Astrocyte (in vitro differentiated cells and primary cell): ENCODE measurements around the gene ZNF771. TPM values are rescaled to one million over a fixed set of nuclear protein-coding genes. Genes with fewer than 3 reads are reported as not detected.
"Not testable (repeated sequence)": the region's sequence is repeated elsewhere in the genome, so short reads cannot be mapped to it uniquely, and the experiment has no call there.

Experiments
- DNase-seq: peaks from one replicate; pipeline ENCODE4 v3.0.0-alpha.2; 2010; ENCODE audit warnings: low read depth
- FAIRE-seq: peaks from 2 replicates; lab custom pipeline; 2011; peaks lifted over from hg19 to GRCh38; lab: Jason Lieb, UNC
- H2AFZ ChIP-seq: 2 replicates; pipeline ENCODE4 v1.6.0; 2012; ENCODE audit warnings: low read depth, low read length, inconsistent platforms
- H3K27ac ChIP-seq: 2 replicates; pipeline ENCODE4 v1.5.1; 2011; ENCODE audit warnings: low read depth, low read length, inconsistent platforms
- H3K27me3 ChIP-seq: 2 replicates; pipeline ENCODE4 v1.6.0; 2011; ENCODE audit warnings: low read length, inconsistent platforms; ENCODE audit not compliant: insufficient read depth
- H3K36me3 ChIP-seq: 2 replicates; pipeline ENCODE4 v1.5.1; 2011; ENCODE audit warnings: low read length, inconsistent platforms; ENCODE audit not compliant: insufficient read depth
- H3K4me1 ChIP-seq: 2 replicates; pipeline ENCODE4 v1.5.1; 2011; ENCODE audit warnings: low read length, inconsistent platforms; ENCODE audit not compliant: insufficient read depth
- H3K4me2 ChIP-seq: 2 replicates; pipeline ENCODE4 v1.6.0; 2012; ENCODE audit warnings: low read length, inconsistent platforms
- H3K4me3 ChIP-seq: 2 replicates; pipeline ENCODE4 v1.5.1; 2011; ENCODE audit warnings: low read depth, mild to moderate bottlenecking, low read length, inconsistent platforms; ENCODE audit not compliant: insufficient read depth
- H3K79me2 ChIP-seq: 2 replicates; pipeline ENCODE4 v1.6.0; 2012; ENCODE audit warnings: mild to moderate bottlenecking, low read length, inconsistent platforms; ENCODE audit not compliant: insufficient read depth
- H3K9ac ChIP-seq: 2 replicates; pipeline ENCODE4 v1.6.0; 2012; ENCODE audit warnings: mild to moderate bottlenecking, low read length, inconsistent platforms
- H3K9me3 ChIP-seq: 2 replicates; pipeline ENCODE4 v1.5.1; 2012; ENCODE audit warnings: low read depth, mild to moderate bottlenecking, low read length, inconsistent platforms; ENCODE audit not compliant: insufficient read depth
- H4K20me1 ChIP-seq: 2 replicates; pipeline ENCODE4 v1.6.0; 2012; ENCODE audit warnings: low read length, inconsistent platforms; ENCODE audit not compliant: insufficient read depth
- H3K27ac Mint-ChIP-seq: one replicate; pipeline ENCODE4 v1.8.0; 2021; ENCODE audit warnings: mild to moderate bottlenecking, mixed read lengths; ENCODE audit not compliant: unreplicated experiment
- H3K27me3 Mint-ChIP-seq: one replicate; pipeline ENCODE4 v1.8.0; 2021; ENCODE audit warnings: low read depth, mixed read lengths; ENCODE audit not compliant: unreplicated experiment
- H3K36me3 Mint-ChIP-seq: one replicate; pipeline ENCODE4 v1.8.0; 2021; ENCODE audit warnings: low read depth, mixed read lengths; ENCODE audit not compliant: unreplicated experiment
- H3K4me1 Mint-ChIP-seq: one replicate; pipeline ENCODE4 v1.8.0; 2021; ENCODE audit warnings: low read depth, mixed read lengths; ENCODE audit not compliant: unreplicated experiment
- H3K4me3 Mint-ChIP-seq: one replicate; pipeline ENCODE4 v1.8.0; 2021; ENCODE audit warnings: mild to moderate bottlenecking, moderate library complexity, mixed read lengths; ENCODE audit not compliant: unreplicated experiment
- H3K9me3 Mint-ChIP-seq: one replicate; pipeline ENCODE4 v1.8.0; 2021; ENCODE audit warnings: mild to moderate bottlenecking, mixed read lengths; ENCODE audit not compliant: unreplicated experiment
- total RNA-seq: library from RNA; stranded (reverse); gene quantifications from 2 replicates; pipeline ENCODE4 v1.2.1, GENCODE V29; 2021
- TF ChIP-seq, protein P1 (sequence below): IDR thresholded peaks from 2 replicates; pipeline ENCODE4 v1.5.1; 2011; ENCODE audit warnings: low read depth, mild to moderate bottlenecking, inconsistent platforms, low read length, moderate library complexity; ENCODE audit not compliant: insufficient read depth

ZNF771 gene
- total RNA-seq, 1 donor from 2014 or later: 13.9 TPM

DNA sequence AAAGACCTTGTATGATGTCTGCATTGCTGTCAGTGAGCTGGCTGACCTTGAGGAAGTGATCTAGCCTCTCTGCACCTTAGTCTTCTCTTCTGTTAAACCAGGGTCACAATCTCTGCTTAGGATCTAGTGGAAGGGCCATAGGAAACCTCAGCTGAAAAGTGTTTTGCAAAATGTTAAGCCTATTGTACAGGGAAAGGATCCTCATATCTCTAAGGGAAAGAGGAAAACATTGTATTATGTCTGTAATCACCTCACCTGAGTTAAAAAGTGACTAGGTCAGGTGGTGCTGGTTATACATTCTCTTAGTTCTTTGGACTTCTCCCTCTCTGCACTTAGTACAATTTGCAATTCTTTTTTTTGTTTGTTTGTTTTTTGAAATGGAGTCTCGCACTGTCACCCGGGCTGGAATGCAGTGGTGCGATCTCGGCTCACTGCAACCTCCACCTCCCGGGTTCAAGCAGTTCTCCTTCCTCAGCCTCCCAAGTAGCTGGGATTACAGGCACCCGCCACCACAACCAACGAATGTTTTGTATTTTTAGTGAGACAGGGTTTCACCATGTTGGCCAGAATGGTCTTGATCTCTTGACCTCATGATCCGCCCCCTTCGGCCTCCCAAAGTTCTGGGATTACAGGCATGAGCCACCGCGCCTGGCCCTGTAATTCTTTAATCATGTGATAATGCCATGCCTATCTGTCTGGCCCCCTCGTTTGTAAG lies 40.3 kb downstream of the ZNF771 start:
- H4K20me1 ChIP-seq: no peaks in the 10 kb centered on the region
- no peaks in the 10 kb centered on the region for H3K9me3 ChIP-seq
- Mint-ChIP-seq H3K27ac (no peak overlapping the region), H3K4me3 (no peak overlapping the region), H3K9me3 (peaks cover 7% of the 10 kb centered on the region), H3K4me1 (peaks cover 14% of the 10 kb centered on the region), H3K27me3 (no peaks in the 10 kb centered on the region), H3K36me3 (peaks cover 16% of the 10 kb centered on the region)
- peaks cover 15% of the 10 kb centered on the region for H3K79me2 ChIP-seq
- H3K4me1 ChIP-seq: peaks cover 12% of the 10 kb centered on the region
- no peak overlapping the region for H3K4me3 ChIP-seq
- FAIRE-seq (no peak), DNase-seq (no peak)
- H3K36me3 ChIP-seq: no peaks in the 10 kb centered on the region
- TF ChIP-seq, protein P1, sequence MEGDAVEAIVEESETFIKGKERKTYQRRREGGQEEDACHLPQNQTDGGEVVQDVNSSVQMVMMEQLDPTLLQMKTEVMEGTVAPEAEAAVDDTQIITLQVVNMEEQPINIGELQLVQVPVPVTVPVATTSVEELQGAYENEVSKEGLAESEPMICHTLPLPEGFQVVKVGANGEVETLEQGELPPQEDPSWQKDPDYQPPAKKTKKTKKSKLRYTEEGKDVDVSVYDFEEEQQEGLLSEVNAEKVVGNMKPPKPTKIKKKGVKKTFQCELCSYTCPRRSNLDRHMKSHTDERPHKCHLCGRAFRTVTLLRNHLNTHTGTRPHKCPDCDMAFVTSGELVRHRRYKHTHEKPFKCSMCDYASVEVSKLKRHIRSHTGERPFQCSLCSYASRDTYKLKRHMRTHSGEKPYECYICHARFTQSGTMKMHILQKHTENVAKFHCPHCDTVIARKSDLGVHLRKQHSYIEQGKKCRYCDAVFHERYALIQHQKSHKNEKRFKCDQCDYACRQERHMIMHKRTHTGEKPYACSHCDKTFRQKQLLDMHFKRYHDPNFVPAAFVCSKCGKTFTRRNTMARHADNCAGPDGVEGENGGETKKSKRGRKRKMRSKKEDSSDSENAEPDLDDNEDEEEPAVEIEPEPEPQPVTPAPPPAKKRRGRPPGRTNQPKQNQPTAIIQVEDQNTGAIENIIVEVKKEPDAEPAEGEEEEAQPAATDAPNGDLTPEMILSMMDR: no peak
- no peak overlapping the region for H2AFZ ChIP-seq
- no peaks in the 10 kb centered on the region for H3K27me3 ChIP-seq
- no peak overlapping the region for H3K27ac ChIP-seq
- no peak overlapping the region for H3K9ac ChIP-seq
- H3K4me2 ChIP-seq: no peak overlapping the region

DNA sequence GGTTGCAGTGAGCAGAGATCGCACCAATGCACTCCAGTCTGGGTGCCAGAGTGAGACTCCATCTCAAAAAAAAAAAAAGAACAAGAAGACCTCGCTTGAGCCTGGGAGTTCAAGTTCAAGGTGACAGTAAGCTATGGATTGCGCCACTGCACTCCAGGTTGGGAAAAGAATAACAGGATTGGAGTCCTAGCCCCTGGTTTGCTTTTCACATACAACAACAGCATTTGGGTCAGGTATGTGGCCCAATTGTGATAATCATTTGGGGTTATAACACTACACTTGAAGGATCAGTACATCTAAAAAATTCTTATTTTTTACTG lies 41.7 kb downstream of the ZNF771 start:
- FAIRE-seq: no peak
- Histone ChIP-seq H3K9me3 (no peaks in the 10 kb centered on the region), H2AFZ (no peak overlapping the region), H3K79me2 (peaks cover 13% of the 10 kb centered on the region), H3K27ac (no peak overlapping the region), H3K4me2 (no peak overlapping the region), H3K9ac (no peak overlapping the region), H3K4me1 (peaks cover 12% of the 10 kb centered on the region), H3K36me3 (no peaks in the 10 kb centered on the region), H4K20me1 (no peaks in the 10 kb centered on the region), H3K27me3 (no peaks in the 10 kb centered on the region), H3K4me3 (no peak overlapping the region)
- Mint-ChIP-seq H3K9me3 (peaks cover 7% of the 10 kb centered on the region), H3K4me3 (no peak overlapping the region), H3K4me1 (peaks cover 9% of the 10 kb centered on the region), H3K27ac (no peak overlapping the region), H3K36me3 (peaks cover 7% of the 10 kb centered on the region), H3K27me3 (peaks cover 3% of the 10 kb centered on the region)
- DNase-seq: no peak
- TF ChIP-seq, protein P1: no peak

DNA sequence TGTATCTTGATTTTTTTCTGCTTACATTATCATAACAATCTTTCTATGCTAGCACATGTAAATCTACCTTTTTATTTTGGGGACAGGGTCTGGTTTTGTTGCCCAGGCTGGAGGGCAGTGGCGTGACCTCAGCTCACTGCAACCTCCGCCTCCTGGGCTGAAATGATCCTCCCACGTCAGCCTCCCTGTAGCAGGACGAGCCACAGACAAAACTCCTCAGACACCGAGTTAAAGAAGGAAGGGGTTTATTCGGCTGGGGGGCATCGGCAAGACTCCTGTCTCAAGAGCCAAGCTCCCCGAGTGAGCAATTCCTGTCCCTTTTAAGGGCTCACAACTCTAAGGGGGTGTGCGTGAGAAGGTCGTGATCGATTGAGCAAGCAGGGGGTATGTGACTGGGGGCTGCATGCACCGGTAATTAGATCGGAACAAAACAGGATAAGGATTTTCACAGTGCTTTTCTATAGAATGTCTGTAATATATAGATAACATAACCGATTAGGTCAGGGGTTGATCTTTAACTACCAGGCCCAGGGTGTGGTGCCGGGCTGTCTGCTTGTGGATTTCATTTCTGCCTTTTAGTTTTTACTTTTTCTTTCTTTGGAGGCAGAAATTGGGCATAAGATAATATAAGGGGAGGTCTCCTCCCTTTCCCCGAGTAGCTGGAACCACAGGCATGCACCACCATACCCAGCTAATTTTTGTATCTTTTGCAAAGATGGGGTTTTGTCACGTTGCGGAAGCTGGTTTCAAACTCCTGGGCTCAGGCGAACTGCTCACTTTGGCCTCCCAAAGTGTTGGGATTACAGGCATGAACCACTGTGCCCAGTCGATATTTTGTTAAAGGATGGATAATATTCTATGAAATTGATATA lies 45.5 kb downstream of the ZNF771 start:
- DNase-seq, H3K27ac Mint-ChIP-seq, H3K4me3 ChIP-seq, H3K36me3 ChIP-seq, H3K4me1 ChIP-seq, H3K4me2 ChIP-seq, H3K79me2 ChIP-seq, H3K4me1 Mint-ChIP-seq, H3K4me3 Mint-ChIP-seq, H3K27me3 ChIP-seq, H3K9ac ChIP-seq, FAIRE-seq, H3K9me3 ChIP-seq, H3K27ac ChIP-seq, H3K9me3 Mint-ChIP-seq, H2AFZ ChIP-seq, H3K36me3 Mint-ChIP-seq, H4K20me1 ChIP-seq: not testable (repeated sequence)
- H3K27me3 Mint-ChIP-seq: peaks cover 23% of the 10 kb centered on the region
